HL-60/S4 treated with phorbol 12-myristate 13-acetate at 8.2 ng/mL for 4 days and 3 days (cell line): ENCODE data around the gene MTTP.

Experiments
- in situ Hi-C: fragments of 300-500 bp; cut with MboI; formaldehyde crosslinking; loops from 2 replicates; pipeline ENCODE4 v1.15.0; 2022; ENCODE audit warnings: low sequenced_read_pairs

MTTP gene

DNA sequence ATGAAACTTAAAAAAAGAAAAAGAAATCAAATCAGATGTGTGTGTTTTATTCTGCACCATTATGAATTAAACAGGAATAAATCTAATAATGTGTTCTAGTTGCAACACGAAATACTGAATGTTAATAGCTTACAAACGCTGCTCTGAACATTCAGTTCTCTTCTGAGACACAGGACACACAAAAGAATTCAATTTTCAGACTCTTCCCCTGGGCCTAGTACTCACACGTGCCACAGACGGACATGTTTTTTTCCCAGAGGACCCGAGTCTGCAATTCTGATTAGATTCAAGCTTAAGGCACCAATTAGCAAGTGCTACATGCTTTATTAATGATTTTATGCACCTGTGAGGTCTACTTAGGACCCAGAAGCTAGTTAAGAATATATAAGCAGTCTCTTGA, 62.5 kb downstream of the MTTP start:
- in situ Hi-C loops: no loop called here

DNA sequence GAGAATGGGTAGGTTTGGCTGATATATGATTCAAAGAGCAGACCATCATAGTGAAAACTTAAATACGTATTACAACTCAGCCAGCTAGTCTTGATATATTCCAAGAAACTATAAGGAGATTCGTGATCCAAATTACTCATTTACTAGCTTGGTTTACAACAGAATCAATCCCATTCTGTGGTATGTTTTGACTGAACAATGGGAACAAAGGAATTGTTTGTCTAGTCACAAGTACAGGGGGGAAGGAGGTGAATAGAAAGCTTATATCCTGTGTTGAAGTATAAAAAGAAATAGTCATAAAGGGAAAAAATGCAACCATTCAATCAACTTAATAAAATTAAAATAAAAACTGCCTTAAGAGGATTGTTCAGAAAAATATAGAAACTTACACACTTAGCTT, 66.1 kb downstream of the MTTP start:
- in situ Hi-C loops: no loop called here

DNA sequence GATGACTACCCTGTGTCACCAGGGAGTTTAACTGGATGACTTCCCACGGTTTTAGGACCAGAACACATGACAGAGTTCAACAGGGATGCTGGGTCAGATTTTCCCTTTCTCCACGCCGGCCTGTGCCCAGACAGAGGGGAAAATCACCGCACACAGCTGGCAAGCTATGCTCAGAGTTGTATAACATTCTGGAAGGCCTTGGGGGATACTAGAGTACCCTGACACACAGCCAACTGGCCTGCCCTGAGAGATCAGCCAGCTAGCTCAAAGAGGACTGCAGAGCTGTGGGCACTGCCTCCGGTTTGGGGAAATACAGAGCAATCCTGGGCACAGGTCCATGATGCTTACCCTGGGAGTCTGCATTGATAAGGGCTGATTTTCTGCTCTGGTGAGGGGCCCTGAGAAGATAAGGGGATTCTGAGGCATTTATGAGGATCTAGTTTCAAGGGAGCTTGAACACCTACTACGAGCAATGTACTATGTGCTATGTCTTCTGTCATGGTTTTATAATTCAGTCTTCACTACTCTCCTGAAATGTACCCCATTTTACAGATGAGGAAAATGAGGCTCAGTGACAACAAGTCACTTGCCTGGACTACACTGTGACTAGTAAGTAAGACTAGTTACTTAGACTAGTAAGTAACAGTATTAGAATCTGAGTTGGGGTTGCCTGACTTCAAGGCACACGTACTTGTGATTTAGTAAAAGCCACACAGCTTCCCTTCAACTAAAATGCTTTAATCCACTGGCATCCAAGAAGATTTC, 68.3 kb downstream of the MTTP start:
- in situ Hi-C loops: no loop called here

DNA sequence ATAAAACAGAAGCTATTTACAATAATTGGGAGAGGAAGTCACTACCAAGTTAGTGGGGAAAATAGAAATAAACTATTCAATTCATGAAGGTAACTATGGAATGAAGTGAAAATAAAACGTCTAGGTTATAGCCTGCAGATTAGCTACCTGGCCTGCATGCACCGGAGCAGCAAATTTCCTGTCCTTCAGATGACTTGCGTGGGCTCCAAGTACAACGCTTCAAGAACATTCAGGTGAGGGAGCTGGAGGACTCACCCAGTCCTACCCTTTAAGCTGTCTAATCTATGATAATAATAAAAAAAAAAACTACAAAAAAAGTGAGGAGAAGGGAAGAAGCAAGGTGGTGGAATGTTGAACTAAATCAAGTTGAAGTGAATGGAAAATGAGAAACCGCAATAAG, 69.8 kb downstream of the MTTP start:
- in situ Hi-C loops: no loop called here

DNA sequence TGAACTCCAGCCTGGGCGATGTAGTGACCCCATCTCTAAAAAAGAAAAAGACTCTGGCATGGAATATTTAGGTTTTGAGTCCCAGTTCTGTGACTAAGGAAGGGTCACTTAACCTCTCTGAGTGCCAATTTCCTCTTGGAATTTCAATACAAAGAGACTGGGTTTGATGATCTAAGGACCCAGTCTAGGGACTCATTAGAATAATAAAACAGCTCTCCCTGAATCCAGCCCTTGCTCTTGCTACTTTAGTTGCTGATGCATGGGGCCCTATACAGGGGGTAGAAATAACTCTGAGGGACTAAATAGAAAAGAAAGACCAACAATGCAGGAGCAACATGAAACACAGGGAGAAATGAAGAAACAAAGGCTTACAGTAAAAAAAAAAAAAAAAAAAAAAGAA, 70.4 kb downstream of the MTTP start:
- in situ Hi-C loops: no loop called here

DNA sequence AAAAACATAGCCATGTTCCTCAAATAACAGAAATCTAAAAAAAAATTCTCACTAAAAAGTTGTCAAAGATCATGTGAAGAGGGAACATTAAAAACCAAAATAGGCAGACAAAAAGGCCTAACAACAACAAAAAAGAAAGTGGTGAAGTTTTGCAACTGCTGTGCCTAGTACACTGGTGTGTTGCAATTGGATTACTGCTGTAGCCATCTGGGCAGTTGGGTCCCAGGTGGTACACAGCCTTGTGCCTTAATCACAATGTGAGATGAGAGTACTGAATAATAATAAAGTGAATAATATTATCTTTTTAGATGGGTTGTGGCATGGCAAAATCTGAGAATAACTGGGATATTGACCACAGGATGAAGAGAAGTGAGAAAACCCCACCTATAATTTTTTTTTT, 71.0 kb downstream of the MTTP start:
- in situ Hi-C loops: no loop called here

DNA sequence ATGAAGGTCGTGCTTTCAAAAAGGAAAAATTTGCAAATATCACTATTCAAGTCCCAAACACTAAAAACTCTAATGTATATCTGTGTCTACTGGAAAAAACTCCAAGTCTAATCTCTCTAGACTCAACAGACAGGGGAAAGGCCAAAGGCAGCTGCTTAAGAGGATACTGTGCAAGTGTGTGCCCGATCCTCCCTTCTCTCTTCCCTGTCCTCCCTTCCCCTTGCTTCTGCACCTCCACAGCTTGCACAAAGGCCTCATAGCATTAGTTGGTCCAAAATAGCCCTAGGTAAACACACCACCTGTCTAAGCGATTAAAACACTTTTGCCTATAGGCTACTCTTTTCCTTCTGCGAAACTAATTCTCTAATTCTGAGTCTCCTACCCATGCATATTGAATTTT, 72.4 kb downstream of the MTTP start:
- in situ Hi-C loops: no loop called here

DNA sequence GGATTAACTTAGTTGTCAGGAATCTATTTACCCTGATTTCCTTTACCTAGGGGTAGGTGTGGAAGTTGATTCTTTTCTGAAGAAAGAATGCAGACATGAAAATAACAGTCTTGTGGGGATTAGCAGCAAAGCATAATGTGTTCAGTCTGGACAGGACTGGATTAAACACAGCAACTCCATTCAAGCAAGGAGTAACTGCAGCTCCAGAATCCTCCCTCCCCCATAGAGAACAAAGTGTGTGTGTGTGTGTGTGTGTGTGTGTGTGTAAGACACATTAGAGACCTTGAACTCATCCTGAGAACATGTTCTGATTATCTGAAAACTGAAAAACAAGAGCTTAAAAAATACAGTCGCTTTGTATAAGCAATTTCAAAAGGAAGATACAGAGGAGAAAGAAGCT, 73.7 kb downstream of the MTTP start:
- in situ Hi-C loops: no loop called here

DNA sequence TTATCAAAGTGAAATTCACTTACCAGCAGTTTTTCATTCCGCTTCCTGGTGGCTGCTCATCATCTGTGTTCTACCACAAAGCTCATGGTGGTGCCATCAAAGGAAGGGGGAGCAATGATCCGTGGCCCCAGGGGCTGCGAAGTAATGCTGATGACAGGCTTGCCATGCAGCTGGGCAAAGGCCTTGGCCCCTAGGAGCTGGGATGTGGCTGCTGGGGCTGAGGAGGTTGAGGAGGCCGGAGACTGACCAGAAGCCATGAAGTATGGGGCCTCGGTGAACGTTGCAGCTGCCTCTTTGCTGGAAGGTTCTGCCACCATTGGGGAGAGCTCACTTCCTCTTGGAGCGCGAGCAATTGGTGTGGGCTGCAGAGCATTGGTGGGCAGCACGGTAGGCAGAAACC, 74.6 kb downstream of the MTTP start:
- in situ Hi-C loops: no loop called here

DNA sequence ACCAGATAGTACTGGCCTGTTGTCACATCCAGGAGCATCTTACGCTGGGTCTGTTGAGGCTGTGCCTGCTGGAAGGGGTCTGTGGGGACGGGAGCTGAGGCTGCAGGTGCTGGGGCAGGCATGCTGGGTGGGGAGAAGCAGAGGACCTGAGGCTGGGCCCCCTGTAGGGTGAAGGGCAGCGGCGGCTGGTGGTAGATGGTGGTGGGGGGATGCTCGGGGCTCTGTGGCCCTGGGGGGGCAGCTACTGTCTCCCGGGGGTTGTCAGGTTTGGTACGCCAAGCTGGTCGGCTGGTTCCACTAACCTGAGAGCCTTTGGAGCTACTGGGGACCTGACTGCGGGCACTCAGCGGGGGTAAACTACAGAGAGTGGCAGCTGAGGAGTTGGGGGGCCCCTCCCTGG, 75.2 kb downstream of the MTTP start:
- in situ Hi-C loops: no loop called here

DNA sequence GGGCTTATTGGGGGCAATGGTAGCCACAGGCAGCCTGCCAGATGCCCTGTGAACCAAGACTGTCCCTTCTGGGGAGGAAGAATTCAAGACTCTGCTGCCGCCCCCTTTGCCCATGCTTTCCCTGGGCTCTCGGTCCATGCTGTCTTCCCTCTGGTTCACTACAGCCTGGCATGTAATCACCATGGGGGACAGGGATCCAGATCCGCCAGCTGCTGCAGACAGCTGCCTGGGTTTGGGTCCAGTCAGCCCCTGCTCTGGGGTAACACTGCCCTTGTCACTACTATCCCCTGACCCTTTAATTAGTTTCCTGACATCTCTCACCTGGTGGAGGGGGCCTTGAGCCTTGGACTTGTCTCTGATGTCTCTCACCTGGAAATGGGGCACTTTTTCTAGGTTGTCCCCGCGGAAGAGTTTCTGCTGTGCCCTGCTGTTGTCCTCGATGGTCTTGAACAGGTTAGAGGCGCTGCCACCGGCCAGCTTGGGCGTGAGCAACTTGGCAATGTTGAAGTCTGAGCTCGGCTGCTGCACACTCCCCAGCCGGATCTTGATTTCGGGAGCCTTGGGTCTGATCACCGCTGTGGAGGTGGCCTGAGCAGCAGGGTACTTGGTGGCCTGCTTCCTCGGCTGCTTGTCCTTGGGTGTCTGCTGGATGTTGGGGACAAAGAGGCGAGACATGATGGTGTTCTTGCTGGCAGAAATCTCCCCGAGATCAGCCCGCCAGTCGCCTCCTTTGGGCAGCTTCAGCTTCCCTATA, 76.6 kb downstream of the MTTP start:
- in situ Hi-C loops: no loop called here

DNA sequence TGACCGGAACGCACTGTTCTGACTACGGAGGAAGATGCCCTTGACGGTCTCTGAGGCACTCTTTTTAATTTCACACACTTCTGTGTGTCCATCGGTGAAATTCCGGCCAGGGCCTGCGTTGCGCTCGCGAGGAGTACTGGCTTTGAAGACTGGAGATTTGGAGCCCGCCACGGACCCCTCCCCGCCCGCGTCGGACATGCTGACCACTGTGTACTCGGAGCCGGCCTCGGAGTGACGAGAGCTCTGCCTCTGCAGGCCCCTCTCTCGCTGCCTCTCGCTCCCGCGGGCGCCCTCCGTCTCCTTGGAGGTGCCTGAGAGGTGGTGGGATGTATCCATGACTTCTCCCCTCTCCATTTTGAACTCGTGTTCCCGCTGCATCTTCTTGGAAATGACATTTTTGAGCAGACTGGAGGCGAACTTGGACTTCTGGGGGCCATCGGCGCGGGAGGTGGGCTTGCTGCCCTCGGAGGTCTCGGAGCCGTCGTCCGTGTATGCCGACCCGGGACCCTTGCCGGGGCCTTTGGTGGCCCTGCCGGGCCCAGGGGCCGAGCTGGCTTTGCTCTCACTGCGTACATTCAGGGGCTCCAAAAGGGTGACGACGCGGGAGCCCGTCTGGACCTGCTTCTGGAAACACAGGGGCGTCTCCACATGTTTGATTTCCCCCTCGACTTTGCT, 77.3 kb downstream of the MTTP start:
- in situ Hi-C loops: no loop called here

DNA sequence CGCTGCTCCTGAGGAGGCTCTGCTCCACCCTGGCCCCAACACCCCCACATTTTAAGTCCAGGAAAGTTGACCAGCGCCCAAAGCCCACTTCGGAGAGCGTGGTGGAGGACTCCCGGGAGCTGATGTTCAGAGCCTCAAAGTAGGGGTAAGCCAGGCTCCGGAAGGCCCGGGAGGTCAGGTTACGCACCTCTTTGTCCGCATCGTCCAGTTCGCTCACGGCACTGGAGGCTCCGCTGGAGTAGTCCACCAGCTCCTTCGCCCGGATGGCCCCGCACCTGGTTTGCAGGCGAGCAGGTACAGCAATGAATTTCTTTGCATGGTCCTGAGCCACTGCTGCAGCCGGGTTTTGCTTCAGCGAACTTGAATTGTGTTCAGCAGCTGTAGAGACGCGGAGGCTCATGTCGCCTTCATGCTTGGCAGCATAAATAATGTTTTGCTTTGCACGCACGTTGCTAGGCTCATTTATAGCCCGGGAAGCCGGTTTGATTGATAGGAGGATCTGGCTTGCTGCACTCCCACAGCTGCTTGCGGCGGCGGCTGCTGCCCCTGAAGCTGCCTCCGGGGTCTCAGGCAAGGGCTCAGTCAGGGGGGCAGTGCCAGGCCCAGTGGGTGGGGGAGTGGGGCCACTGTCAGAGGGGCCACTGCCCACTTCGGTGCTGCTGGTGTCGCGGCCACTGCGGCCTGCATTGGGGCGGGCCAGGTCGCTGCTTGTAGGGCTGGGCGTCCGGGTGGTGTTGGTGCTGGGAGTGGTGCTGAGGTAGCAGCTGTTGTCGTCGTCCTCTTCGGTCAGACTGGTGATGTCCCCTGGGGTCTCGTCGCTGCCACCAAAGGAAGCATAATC, 78.2 kb downstream of the MTTP start:
- in situ Hi-C loops: no loop called here

DNA sequence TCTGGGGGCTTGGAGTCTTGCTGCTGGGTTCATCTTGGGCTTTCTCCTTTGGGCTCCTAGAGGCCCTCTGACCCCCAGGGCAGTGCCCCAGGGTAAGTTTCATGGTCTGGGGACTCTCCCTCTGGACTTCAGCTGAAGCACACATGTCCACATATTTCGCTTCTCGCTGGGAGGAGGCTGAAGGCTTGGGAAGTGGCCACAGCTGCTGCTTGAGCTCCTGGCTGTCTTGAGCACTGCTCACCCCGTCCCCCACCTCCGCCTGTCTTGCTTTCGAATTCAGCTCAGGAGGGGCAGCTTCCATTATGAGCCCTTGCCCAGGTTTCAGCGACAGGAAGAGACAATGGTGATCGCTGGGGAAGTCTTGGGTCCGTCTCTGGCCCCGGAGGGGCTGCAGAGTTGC, 79.3 kb downstream of the MTTP start:
- in situ Hi-C loops: no loop called here

DNA sequence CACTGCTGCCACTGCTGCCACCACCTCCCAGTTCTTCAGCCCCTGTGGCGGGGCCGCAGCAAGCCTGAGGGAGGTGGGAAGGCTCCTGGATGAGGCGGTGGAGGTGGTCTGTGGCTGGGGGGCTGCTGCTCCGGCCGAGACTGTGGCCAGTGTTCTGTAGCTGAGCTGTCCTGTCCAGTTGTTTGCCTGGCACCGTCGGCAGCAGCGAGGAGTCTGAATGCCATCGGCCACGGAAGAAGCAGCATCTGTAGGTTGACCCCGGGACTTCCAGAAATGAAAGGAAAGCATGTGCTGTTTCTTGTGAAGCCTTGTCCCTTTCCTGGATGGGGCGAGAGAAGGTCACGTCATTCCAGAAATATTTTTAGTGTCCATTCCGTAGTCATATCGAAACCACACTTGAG, 79.7 kb downstream of the MTTP start:
- in situ Hi-C loops: no loop called here

DNA sequence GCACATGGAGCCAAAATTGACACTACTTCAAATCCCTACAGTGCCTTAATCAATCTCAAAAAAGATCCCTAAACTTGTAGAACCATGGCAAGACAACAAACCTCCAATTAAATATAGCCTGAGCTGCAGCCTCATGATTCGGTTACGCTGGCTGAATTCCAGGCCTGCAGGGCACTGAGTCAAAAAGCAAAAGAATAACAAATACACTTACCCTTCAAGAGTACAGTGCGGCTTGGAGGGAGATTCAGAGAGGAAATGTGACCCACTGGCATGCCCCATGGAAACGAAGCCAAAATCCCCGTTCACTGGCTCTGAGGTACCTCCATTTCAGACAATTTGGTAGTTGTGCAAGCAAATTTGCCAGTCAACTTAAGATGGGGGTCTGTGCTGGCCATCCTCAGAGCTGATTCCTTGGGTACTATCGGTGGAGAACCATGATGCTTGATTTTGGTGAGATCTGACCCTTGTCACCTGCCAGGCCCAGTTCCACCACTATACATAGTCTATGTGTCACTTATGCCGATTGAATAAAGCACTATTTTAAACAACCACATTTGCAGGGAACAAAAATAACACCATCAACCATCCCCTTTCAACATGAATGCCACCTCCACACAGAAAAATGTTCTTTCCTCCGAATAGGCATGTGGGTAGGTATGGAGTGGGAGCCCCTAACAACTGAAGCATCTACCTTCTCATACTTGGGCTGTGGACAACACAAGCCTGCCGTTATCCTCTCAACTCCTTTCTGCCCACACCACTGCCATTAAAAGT, 80.9 kb downstream of the MTTP start:
- in situ Hi-C loops: no loop called here

DNA sequence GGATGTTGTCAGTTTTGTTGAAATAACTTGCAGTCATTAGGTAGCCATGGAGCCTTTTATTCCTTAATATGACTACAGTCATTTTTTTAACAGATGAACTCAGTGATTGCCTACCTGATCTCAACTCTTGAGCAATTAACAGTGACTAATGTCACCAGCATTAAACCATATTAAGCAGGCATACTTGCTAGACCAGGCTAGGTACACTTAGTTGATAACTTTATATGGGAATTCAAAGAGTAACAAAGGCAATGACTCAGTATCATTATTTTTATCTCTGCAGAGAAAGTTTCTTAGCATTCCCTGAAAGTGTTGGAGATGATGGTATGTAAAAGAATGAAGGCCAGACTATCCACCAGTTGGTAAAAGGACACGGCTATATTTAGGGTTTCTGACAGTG, 83.2 kb downstream of the MTTP start, which contains the start of gene C4orf54:
TSS of gene C4orf54 (minus strand) at position 31 of the 400 bp plus-strand sequence. CDS start 3,180 bp downstream, outside the sequence.
- in situ Hi-C loops: no loop called here

DNA sequence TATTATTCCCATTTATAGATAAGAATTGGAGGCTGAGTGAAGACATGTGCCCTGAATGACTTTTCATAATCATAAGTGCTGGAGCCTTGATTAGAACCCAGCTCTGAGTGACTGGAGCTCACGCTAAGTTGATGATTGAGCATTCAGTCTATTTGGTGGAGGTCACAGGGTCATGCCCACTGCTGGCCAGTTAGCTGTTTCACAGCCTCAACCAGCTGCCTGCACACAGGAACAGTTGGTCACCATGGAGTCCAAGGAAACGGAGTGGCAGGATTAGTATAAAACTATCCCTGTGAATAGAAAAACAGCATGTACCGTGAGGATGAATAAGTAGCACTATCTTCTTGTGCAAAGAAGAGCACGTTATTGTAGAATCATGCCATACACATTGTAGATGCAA, 84.0 kb downstream of the MTTP start:
- in situ Hi-C loops: no loop called here

DNA sequence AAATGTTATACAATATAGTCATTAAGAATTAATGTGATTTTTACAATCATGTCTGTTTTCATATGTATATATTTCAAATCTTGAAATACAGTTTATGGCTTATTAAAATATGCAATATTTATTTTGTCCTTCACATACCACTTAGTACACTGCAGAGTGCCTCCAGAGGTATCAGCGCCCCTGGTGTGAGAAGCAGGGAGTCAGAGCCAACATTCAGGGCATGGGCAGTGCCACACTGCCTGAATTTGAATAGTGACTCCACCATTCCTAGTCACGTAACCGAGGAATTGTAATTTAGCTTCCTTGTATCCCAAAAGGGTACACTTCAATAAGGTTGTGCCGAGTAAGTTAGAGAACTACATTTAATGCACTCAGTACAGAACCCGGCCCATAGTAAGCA, 87.3 kb downstream of the MTTP start:
- in situ Hi-C loops: no loop called here

DNA sequence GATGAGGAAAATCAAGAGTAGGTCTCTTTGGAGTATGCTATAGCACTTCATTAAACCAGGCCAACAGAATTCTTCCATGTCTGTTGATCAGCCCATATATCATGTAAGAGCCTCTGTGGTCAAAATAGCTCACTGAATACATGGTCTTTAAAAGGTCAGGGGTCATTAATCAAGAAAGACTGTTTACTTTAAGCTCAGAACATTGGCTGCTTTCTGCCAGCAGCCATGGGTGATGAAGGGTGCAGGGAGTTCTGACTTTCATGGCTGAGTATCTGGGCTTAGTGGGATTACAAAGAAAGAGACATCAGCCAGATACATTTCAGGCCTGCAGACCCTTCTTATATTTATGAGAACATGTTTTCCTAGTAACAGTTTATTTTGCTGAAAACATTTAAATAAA, 90.1 kb downstream of the MTTP start:
- in situ Hi-C loops: no loop called here
